OCI-LY3 (cell line): ENCODE data around the gene FKBP1B.

Source experiments
- EZH2phosphoT487 ChIP-seq: fragments of 200-600 bp; shearing (Covaris generic); IDR thresholded peaks from 2 replicates; pipeline ENCODE4 v1.6.1; 2018; ENCODE audit warnings: antibody characterized with exemption, mixed run types, low read depth
- TF ChIP-seq, protein P1 (sequence below): fragments of 200-600, 300-600 bp; sonication (generic); IDR thresholded peaks from 2 replicates; pipeline ENCODE4 v1.5.1; 2014; ENCODE audit warnings: antibody characterized with exemption, low read length, low read depth

GRCh38 chr2:24107336-24107735 is 57.8 kb downstream of the FKBP1B start:
- TF ChIP-seq, protein P1, sequence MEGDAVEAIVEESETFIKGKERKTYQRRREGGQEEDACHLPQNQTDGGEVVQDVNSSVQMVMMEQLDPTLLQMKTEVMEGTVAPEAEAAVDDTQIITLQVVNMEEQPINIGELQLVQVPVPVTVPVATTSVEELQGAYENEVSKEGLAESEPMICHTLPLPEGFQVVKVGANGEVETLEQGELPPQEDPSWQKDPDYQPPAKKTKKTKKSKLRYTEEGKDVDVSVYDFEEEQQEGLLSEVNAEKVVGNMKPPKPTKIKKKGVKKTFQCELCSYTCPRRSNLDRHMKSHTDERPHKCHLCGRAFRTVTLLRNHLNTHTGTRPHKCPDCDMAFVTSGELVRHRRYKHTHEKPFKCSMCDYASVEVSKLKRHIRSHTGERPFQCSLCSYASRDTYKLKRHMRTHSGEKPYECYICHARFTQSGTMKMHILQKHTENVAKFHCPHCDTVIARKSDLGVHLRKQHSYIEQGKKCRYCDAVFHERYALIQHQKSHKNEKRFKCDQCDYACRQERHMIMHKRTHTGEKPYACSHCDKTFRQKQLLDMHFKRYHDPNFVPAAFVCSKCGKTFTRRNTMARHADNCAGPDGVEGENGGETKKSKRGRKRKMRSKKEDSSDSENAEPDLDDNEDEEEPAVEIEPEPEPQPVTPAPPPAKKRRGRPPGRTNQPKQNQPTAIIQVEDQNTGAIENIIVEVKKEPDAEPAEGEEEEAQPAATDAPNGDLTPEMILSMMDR: no peak
- TF ChIP-seq EZH2phosphoT487: no peak
